ENCODE results near the gene CD58.

GRCh38 chr1:116546354-116546977 lies 24.4 kb downstream of the CD58 start:
- TF ChIP-seq CTCF (conservative IDR thresholded peaks at IDR 0.05) (no peak), EZH2 (IDR thresholded peaks at IDR 0.05; ENCODE audit: low read depth) (no peak)
